Bronchial smooth muscle cell (primary cell): ENCODE results near the gene GPRIN2. TPM values are rescaled to one million over a fixed set of nuclear protein-coding genes. Genes with fewer than 3 reads are reported as not detected.

Experiments
- total RNA-seq: library from RNA; depleted of rRNA; stranded (reverse); fragments of >200 nt; gene quantifications from 2 replicates; pipeline ENCODE4 v1.2.1, GENCODE V29; 2014

GPRIN2 gene
- not detected in 2 replicates for total RNA-seq

DNA sequence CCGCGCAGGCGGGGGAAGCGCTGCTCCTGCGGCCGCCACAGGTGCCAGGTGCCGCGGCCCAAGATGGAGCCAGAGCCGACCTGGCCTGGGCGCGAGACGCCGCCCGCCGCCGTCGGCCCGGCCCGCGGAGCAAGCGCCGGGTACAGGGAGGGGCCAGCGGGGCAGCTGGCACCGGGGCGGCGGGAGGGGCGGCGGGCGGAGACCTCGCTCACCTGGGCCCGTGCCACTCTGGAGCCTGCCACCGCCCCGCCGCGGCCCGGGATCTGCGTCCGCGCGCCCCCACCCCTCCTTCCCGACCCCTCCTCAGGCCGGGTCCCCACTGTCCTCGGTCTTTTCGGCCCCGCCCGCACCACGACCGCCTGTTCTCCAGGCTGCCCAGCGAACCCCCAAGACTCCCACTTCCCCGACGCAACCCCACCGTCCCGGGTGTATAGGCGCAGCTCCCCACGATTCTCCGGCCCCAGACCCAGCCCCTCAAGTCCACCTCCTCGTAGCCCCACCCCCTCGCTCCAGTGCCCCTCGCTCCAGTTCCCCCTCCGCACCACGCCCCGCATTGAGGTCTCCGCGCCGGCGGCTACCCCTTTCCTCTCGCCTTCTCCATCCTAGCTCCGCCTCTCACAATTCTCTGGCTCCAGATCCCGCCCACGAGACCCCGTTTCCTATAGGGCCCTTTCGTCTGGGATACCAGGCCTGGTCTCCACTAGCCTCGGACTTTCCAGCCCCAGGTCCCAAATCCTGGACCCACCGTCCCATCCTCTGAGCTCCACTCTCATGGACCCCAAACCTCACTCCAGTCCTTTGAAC is at the start of gene GPRIN2:
Gene GPRIN2, minus strand, starts transcription at position 144 of the 804 bp plus-strand sequence. CDS start 5,922 bp downstream, outside the sequence.

DNA sequence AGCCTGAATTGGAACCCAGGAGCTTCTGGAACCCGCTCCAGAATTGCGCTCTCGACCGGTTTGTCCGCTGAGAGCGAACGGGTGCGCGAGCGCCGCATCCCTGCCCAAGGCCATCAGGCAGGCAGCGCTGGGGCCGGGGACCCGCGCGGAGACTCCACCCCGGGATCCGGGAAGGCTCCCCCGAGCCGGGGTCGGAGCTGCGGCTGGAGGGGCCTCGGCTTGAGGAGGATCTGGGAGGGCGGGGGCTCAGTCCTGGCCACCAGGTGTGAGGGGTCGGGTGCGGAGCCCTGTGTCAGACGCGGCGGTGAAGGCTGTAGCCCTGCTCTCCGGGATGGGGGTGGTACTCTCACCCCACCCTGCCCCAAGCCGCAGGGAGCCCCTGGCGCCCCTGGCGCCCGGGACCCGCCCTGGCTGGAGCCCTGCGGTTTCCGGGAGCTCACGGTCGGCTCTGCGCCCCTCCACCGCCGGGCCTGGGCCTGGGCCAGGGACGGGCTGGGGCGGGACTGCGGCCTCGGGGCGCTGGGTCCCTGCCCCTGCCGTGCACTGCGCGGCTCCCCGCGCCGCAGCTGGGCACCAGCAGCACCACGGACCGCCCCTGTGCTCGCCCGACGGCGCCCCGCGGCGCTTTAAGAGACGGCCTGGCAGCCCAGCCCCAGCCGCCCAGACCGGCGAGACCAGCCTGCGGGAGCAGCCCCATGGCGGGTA is 22.2 kb upstream of the GPRIN2 start, which contains the start of gene SYT15:
Gene SYT15, plus strand, starts transcription at position 655 of the 705 bp plus-strand sequence. Its CDS starts 41 bp downstream, at position 696.

Other genes with a start within 250 kb of the GPRIN2 start
- gene ANXA8L1, start 180.9 kb downstream of the GPRIN2 start, total RNA-seq, result 0.16 and 0.17 TPM in 2 replicates
- under 0.01 TPM in 1 of 2 replicates, not detected in the other for gene NPY4R, start 90.7 kb downstream of the GPRIN2 start, total RNA-seq
- gene SYT15, start 22.5 kb upstream of the GPRIN2 start, total RNA-seq, result under 0.01 TPM in 2 replicates